Fibroblast of lung (primary cell): ENCODE measurements around the gene TPSG1.

Source experiments
- EZH2 ChIP-seq: IDR thresholded peaks from 2 replicates; pipeline ENCODE4 v1.5.1; 2012; ENCODE audit warnings: low read length, control low read depth, mild to moderate bottlenecking; ENCODE audit errors: missing control alignments
- TF ChIP-seq, protein P1 (sequence below), 2 donors: IDR thresholded peaks in 1 of 2; conservative IDR thresholded peaks in 1 of 2; 1 replicate in 1 of 2; 2 replicates in 1 of 2; pipeline ENCODE4 v1.5.1; 2011 to 2012; ENCODE audit warnings: low read length in 2 of 2, control low read depth in 1 of 2, inconsistent platforms in 1 of 2, low read depth in 1 of 2, mild to moderate bottlenecking in 1 of 2

- TF ChIP-seq, protein P1, sequence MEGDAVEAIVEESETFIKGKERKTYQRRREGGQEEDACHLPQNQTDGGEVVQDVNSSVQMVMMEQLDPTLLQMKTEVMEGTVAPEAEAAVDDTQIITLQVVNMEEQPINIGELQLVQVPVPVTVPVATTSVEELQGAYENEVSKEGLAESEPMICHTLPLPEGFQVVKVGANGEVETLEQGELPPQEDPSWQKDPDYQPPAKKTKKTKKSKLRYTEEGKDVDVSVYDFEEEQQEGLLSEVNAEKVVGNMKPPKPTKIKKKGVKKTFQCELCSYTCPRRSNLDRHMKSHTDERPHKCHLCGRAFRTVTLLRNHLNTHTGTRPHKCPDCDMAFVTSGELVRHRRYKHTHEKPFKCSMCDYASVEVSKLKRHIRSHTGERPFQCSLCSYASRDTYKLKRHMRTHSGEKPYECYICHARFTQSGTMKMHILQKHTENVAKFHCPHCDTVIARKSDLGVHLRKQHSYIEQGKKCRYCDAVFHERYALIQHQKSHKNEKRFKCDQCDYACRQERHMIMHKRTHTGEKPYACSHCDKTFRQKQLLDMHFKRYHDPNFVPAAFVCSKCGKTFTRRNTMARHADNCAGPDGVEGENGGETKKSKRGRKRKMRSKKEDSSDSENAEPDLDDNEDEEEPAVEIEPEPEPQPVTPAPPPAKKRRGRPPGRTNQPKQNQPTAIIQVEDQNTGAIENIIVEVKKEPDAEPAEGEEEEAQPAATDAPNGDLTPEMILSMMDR (conservative IDR thresholded peaks at IDR 0.05 in 1 of 2, IDR thresholded peaks at IDR 0.05 in 1 of 2; ENCODE audit: low read depth in 1 of 2, low read length in 2 of 2): no peak
- TF ChIP-seq EZH2: no peak
Measured at GRCh38 chr16:1214719-1215118, 10.3 kb downstream of the TPSG1 start.
